Suprapubic skin (tissue), 4 donors: Measurements from ENCODE around the gene KCNIP4.

Experiments used
- EP300 ChIP-seq: sonication (generic); formaldehyde crosslinking; IDR thresholded peaks from one replicate; pipeline ENCODE4 v1.6.1; 2017; ENCODE audit warnings: antibody characterized with exemption
- POLR2A ChIP-seq, 2 donors: fragments of 450-650 bp; IDR thresholded peaks; one replicate each; pipeline ENCODE4 v1.6.1; 2017; ENCODE audit warnings: antibody characterized with exemption in 2 of 2, mild to moderate bottlenecking in 2 of 2, moderate library complexity in 2 of 2
- POLR2AphosphoS5 ChIP-seq, 3 donors: sonication (generic); formaldehyde crosslinking; IDR thresholded peaks; one replicate each; pipeline ENCODE4 v1.6.1; 2017; ENCODE audit warnings: antibody characterized with exemption in 3 of 3
- TF ChIP-seq, protein P1 (sequence below), 2 donors: fragments of 200-600 bp in 1 of 2; fragments of 450-650 bp in 1 of 2; sonication (generic) in 1 of 2; IDR thresholded peaks; one replicate each; pipeline ENCODE4 v1.5.1; 2016 to 2019; ENCODE audit warnings: antibody characterized with exemption in 2 of 2, mild to moderate bottlenecking in 1 of 2, moderate library complexity in 1 of 2

DNA sequence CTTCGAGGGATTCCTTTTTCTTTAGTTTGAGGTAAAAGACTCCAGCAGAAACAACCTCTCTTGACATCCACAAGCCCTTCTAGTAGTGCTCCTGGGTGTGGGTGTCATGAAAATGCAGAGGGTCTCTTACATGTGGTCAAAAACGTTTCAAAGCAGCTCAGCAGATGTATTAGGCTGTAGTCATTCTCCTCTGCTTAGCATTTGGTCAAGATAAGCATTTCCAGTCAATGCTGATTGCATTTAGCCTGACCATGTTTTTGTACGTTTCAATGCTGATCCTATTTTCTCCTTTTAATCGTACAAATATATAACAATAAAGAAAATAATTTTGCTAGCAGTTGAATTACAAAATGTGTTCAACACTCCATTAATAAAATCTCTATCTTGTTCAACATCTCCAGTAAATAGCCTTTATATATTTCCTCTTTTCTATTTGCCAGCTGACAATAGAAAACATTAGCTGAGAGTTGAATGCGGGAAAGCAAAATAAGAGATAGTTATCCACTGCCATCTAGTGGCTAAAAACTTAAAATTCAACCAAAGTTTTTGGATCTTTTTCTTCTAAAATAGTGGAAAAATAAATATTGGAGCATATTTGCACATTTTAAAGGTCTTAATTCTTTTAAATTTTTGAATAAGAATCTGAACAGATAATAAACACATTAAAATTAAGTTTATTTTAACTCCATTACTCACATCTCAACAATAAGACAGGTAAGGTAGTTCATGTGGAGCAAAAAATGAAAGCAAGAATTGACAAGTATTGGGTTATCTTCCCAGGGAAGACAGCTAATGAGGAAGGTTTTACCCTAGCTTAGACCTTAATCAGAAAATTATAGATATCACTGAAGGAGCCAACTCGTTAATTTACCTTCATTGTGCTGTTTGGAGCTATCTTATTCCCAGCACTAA lies 1263.5 kb downstream of the KCNIP4 start:
- TF ChIP-seq, protein P1, sequence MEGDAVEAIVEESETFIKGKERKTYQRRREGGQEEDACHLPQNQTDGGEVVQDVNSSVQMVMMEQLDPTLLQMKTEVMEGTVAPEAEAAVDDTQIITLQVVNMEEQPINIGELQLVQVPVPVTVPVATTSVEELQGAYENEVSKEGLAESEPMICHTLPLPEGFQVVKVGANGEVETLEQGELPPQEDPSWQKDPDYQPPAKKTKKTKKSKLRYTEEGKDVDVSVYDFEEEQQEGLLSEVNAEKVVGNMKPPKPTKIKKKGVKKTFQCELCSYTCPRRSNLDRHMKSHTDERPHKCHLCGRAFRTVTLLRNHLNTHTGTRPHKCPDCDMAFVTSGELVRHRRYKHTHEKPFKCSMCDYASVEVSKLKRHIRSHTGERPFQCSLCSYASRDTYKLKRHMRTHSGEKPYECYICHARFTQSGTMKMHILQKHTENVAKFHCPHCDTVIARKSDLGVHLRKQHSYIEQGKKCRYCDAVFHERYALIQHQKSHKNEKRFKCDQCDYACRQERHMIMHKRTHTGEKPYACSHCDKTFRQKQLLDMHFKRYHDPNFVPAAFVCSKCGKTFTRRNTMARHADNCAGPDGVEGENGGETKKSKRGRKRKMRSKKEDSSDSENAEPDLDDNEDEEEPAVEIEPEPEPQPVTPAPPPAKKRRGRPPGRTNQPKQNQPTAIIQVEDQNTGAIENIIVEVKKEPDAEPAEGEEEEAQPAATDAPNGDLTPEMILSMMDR (IDR thresholded peaks at IDR 0.05), result peak in 1 of 2 donors; percentile 30
- TF ChIP-seq POLR2AphosphoS5 (IDR thresholded peaks at IDR 0.05) (no peak), POLR2A (IDR thresholded peaks at IDR 0.05) (no peak), EP300 (no peak)
